Gastroesophageal sphincter (tissue), 3 donors: ENCODE measurements around the gene PLS3.

Source experiments
- EP300 ChIP-seq: sonication (generic); formaldehyde crosslinking; IDR thresholded peaks from one replicate; pipeline ENCODE4 v1.6.1; 2017; ENCODE audit warnings: antibody characterized with exemption, mild to moderate bottlenecking
- POLR2A ChIP-seq, 2 donors: fragments of 450-650 bp; IDR thresholded peaks; one replicate each; pipeline ENCODE4 v1.6.1; 2017; ENCODE audit warnings: antibody characterized with exemption in 2 of 2, mild to moderate bottlenecking in 2 of 2, moderate library complexity in 1 of 2
- POLR2AphosphoS5 ChIP-seq: sonication (generic); formaldehyde crosslinking; IDR thresholded peaks from one replicate; pipeline ENCODE4 v1.6.1; 2017; ENCODE audit warnings: antibody characterized with exemption
- TF ChIP-seq, protein P1 (sequence below), 4 experiments: fragments of 200-600 bp in 2 of 4; fragments of 450-650 bp in 2 of 4; sonication (generic) in 1 of 4; IDR thresholded peaks; one replicate each; pipeline ENCODE4 v1.5.1; 2017 to 2019; ENCODE audit warnings: antibody characterized with exemption in 4 of 4, mild to moderate bottlenecking in 2 of 4, moderate library complexity in 2 of 4

DNA sequence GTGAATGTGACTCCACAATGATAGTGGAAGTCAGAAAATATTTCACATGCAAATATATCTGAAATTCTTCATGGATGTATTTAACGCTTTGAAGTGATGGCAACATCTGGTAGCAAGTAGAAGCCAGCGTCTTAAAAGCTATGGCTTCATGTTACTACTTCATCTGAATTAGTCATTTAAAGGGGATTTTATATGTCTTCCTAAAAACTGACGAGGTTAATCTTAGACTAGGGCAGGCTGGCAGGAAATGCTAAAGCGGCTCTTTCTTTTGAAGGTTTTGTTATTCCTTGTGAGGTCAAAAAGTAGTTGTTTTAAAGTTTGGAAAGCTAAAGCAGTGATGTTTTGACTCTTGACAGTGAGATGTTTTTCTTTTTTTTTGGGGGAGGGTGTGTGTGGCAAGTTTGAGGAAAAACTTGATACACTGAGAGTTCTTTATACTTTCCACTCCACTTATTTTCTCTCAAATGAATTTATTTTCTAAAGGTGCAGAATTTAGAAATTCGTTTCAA lies 22.6 kb downstream of the PLS3 start:
- TF ChIP-seq POLR2A (IDR thresholded peaks at IDR 0.05) (no peak), POLR2AphosphoS5 (no peak), EP300 (no peak)
- TF ChIP-seq, protein P1, sequence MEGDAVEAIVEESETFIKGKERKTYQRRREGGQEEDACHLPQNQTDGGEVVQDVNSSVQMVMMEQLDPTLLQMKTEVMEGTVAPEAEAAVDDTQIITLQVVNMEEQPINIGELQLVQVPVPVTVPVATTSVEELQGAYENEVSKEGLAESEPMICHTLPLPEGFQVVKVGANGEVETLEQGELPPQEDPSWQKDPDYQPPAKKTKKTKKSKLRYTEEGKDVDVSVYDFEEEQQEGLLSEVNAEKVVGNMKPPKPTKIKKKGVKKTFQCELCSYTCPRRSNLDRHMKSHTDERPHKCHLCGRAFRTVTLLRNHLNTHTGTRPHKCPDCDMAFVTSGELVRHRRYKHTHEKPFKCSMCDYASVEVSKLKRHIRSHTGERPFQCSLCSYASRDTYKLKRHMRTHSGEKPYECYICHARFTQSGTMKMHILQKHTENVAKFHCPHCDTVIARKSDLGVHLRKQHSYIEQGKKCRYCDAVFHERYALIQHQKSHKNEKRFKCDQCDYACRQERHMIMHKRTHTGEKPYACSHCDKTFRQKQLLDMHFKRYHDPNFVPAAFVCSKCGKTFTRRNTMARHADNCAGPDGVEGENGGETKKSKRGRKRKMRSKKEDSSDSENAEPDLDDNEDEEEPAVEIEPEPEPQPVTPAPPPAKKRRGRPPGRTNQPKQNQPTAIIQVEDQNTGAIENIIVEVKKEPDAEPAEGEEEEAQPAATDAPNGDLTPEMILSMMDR (IDR thresholded peaks at IDR 0.05) = no peak
